Activated CD4-positive, alpha-beta T cell treated with anti-CD3 and anti-CD28 coated beads for 36 hours (primary cell): ENCODE results near the gene ZNF81. TPM values are rescaled to one million over a fixed set of nuclear protein-coding genes. Genes with fewer than 3 reads are reported as not detected.
"Not testable (repeated sequence)": the region's sequence is repeated elsewhere in the genome, so short reads cannot be mapped to it uniquely, and the experiment has no call there.

Source experiments
- ATAC-seq: fragments of 200-7000 bp; cut with Tn5 transposase; one replicate; pipeline ENCODE4 v1.10.0; 2021; ENCODE audit warnings: mild to moderate bottlenecking, moderate library complexity
- CTCF ChIA-PET: fragments of 350-600 bp; sonication (Branson Sonifier 250); formaldehyde crosslinking; loops from one replicate; lab custom pipeline; 2021; ENCODE audit warnings: antibody characterized with exemption; lab: Charles Lee
- POLR2A ChIA-PET: fragments of 350-600 bp; sonication (Branson Sonifier 250); formaldehyde crosslinking; loops from one replicate; lab custom pipeline; 2021; ENCODE audit warnings: antibody characterized with exemption, inconsistent platforms; lab: Charles Lee
- DNase-seq: peaks from one replicate; pipeline ENCODE4 v3.0.0-alpha.2; 2020
- H3K27ac Mint-ChIP-seq: one replicate; pipeline ENCODE4 v1.8.0; 2021; ENCODE audit warnings: mixed read lengths
- H3K27me3 Mint-ChIP-seq: one replicate; pipeline ENCODE4 v1.8.0; 2021; ENCODE audit warnings: mixed read lengths
- H3K36me3 Mint-ChIP-seq: one replicate; pipeline ENCODE4 v1.8.0; 2021; ENCODE audit warnings: low read depth, mixed read lengths
- H3K4me1 Mint-ChIP-seq: one replicate; pipeline ENCODE4 v1.8.0; 2021; ENCODE audit warnings: mixed read lengths
- H3K4me3 Mint-ChIP-seq: one replicate; pipeline ENCODE4 v1.8.0; 2021; ENCODE audit warnings: mild to moderate bottlenecking, moderate library complexity, mixed read lengths
- H3K9me3 Mint-ChIP-seq: one replicate; pipeline ENCODE4 v1.8.0; 2021; ENCODE audit warnings: low read depth, mixed read lengths
- intact Hi-C, 2 experiments: fragments of 100-400 bp; cut with DNase I in 1 of 2; cut with micrococcal nuclease in 1 of 2; formaldehyde crosslinking; loops; one replicate each; pipeline versions ENCODE4 v1.14.2 to v1.15.1; 2022 to 2024; cut with DNase I, micrococcal nuclease
- total RNA-seq, 2 experiments: library from RNA; stranded (reverse); gene quantifications; one replicate each; pipeline ENCODE4 v1.2.3, GENCODE V29; 2021

The ZNF81 gene
- 1 to 10 TPM; 5.3 to 6.4 TPM for total RNA-seq

DNA sequence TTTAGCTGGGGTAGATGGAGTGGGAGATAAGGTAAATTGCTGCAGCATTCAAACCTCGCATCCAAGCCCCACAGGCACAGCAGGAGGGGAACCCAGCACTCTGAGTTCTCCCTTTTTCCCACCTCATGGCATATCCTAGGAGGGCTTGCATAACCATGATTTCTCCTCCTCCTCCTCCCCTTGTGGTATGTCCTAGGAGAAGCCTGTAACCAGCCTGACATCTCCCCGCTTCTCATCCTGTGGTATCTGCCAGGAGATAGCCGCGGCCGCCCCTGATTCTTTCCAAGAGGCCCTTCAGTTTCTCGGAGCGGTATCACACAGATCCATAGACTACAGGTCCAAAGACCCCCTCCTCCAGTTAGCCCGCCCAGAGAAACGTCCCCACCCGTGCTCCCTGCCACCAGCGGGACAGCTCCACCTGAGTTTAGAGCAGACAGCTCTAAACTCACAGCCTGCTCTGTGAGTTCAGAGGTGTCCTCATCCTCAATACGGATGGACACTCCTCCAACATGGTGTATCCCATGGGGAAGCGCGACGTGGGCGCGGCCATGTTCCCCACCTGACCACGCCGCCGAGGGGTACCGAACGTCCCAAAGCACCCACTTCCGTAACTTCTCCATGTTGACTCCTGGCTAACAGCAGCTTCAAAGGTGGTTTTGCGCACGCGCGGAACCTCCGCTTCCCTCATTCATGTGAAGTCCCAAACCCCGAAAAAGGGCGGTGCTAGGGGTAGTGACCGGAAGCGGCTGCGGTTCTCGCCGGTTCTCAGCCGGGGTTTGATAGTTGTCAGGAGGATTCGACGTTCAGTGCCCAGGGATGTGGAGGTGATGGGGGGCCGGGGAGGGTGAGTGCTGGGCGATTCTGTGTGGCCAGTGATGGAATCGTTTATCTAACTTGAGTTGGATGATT, at the start of gene ZNF81:
TSS of gene ZNF81 (plus strand) at position 739 of the 909 bp plus-strand sequence. CDS start 9,366 bp downstream, outside the sequence.
- Mint-ChIP-seq H3K4me1 (peaks cover 23% of the 10 kb centered on the region), H3K27me3 (no peaks in the 10 kb centered on the region), H3K27ac (peak within 1 kb of the TSS; percentile 97), H3K4me3 (peak within 1 kb of the TSS; percentile 95), H3K9me3 (no peaks in the 10 kb centered on the region), H3K36me3 (no peaks in the 10 kb centered on the region)
- intact Hi-C loops = loop anchor here in 1 of 2 experiments (1.0 to 5.0 kb wide), 7 partner anchors 177 to 966 kb away; partner anchors contain the start of genes ARAF, ELK1, HDAC6 and UBA1
- DNase-seq (peak; percentile 93), ATAC-seq (peak; percentile 92)
- ChIA-PET POLR2A (no interaction called here), CTCF (interaction anchor here (0.6 to 3.4 kb wide), 6 partner anchors 10 to 240 kb away, joined by 3 to 10 read pairs (median 4); no protein-coding TSS in a partner anchor)

DNA sequence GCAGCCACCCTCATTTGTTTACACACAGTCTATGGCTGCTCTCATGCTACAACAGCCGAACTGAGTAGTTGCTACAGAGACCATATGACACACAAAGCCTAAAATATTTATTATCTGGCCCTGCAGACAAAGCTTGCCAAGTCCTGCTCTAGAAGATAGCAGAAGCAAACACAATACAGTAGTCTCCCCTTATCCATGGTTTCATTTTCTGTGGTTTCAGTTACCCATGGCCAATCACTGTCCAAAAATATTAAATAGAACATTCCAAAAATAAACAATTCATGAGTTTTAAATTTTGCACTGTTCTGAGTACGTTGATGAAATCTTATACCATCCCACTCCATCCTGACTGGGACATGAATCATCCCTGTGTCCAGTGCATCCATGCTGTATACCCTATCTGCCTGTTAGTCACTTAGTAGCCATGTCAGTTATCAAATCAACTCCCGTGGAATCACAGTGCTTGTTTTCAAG, 40.2 kb upstream of the ZNF81 start:
- no peak for DNase-seq
- ChIA-PET POLR2A (no interaction called here), CTCF (no interaction called here)
- no peaks in the 10 kb centered on the region for H3K9me3 Mint-ChIP-seq
- H3K4me3 Mint-ChIP-seq = no peak overlapping the region
- no peak overlapping the region for H3K27ac Mint-ChIP-seq
- no peaks in the 10 kb centered on the region for H3K4me1 Mint-ChIP-seq
- ATAC-seq = no peak
- intact Hi-C loops = no loop called here
- H3K27me3 Mint-ChIP-seq = no peaks in the 10 kb centered on the region
- no peaks in the 10 kb centered on the region for H3K36me3 Mint-ChIP-seq

DNA sequence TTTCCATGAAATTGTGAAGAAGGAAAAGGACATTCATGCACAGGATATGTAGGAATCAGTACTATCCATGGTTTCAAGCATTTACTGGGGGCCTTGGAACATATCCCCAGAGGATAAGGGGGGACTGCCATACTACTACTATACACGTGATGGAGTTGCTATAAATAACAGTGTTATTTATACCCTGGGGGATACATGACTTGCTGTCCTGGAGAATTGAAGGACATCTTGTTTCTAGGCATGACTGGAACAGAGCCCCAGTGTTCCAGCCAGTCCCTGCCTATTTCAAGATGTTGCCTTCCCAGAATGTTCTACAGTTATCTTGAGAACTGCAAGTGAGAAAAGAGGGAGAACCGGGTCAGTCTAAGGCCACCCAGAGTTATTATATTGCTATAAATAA, 39.6 kb upstream of the ZNF81 start:
- Mint-ChIP-seq H3K4me3 (no peak overlapping the region), H3K27ac (no peak overlapping the region), H3K27me3 (no peaks in the 10 kb centered on the region), H3K36me3 (no peaks in the 10 kb centered on the region), H3K9me3 (no peaks in the 10 kb centered on the region), H3K4me1 (no peaks in the 10 kb centered on the region)
- ChIA-PET CTCF (no interaction called here), POLR2A (no interaction called here)
- ATAC-seq = no peak
- no peak for DNase-seq
- intact Hi-C loops = no loop called here

DNA sequence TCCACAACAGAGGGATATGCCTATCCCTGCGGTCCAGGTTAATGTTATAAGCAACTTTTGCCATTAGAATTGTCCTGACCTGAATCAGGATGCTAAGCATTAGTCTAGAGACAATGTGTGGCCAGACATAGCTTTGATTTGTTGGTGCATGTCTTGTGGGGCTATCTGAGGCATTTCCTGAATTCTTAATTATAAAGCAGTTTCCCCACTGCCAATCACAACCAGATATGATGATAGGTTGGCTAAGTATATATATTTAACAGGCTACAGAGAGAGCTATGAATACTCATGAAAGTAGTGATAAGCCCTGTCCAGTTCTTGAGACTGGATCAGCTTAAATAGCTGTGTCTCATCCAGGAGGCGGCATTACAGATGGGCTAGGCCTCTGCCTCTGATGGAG, 37.8 kb upstream of the ZNF81 start:
- DNase-seq (no peak), ATAC-seq (no peak)
- intact Hi-C loops = no loop called here
- CTCF ChIA-PET = no interaction called here
- Mint-ChIP-seq H3K4me3 (no peak overlapping the region), H3K9me3 (no peaks in the 10 kb centered on the region), H3K4me1 (no peaks in the 10 kb centered on the region), H3K27ac (no peak overlapping the region), H3K27me3 (no peaks in the 10 kb centered on the region), H3K36me3 (no peaks in the 10 kb centered on the region)
- POLR2A ChIA-PET = no interaction called here

DNA sequence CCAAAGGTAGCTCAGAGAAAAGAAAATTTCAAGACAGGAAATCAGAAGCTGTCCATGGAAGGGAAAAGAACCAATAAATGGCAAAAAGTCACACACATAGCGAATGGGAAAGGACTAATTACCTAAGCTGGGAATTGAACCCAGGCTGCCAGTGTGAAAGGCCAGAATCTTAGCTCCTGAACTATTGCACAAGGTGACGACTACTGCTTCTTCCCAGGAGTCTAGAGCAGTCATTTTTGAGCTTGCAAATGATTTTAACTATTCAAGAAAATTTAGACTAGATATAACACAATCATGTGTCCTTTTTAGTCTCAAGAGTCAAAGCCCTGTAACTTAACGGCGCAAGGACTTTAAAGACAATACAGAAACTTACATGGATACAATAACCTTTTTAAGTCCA, 34.1 kb upstream of the ZNF81 start:
- POLR2A ChIA-PET = no interaction called here
- CTCF ChIA-PET = interaction anchor here (1.0 to 1.4 kb wide), 2 partner anchors 9 to 21 kb away, joined by 3 to 5 read pairs; no protein-coding TSS in a partner anchor
- DNase-seq = no peak
- no peak for ATAC-seq
- H3K4me3 Mint-ChIP-seq = no peak overlapping the region
- no peaks in the 10 kb centered on the region for H3K9me3 Mint-ChIP-seq
- intact Hi-C loops = no loop called here
- no peaks in the 10 kb centered on the region for H3K4me1 Mint-ChIP-seq
- H3K36me3 Mint-ChIP-seq = no peaks in the 10 kb centered on the region
- H3K27me3 Mint-ChIP-seq = no peaks in the 10 kb centered on the region
- no peak overlapping the region for H3K27ac Mint-ChIP-seq

DNA sequence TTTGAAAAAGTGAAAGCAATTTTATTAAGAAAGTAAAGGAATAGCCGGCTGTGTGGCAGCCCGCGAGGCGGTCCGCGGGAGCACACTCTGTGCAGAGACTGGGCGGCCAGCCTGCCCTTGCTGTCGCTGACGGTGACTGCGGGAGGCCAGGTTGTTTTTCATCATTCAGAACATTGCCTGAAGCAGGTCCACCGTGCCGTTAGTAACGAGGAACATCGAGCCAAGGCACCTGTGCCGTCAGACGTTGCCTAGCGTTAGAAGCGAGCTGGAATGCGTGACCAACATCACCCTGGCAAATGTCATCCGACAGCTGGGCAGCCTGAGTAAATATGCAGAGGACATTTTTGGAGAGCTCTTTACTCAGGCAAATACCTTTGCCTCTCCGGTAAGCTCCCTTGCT, 33.6 kb upstream of the ZNF81 start:
- H3K36me3 Mint-ChIP-seq, DNase-seq, ATAC-seq, H3K4me1 Mint-ChIP-seq, intact Hi-C loops, H3K9me3 Mint-ChIP-seq, H3K4me3 Mint-ChIP-seq, H3K27ac Mint-ChIP-seq, H3K27me3 Mint-ChIP-seq, POLR2A ChIA-PET: not testable (repeated sequence)
- CTCF ChIA-PET = interaction anchor here (1.0 to 1.4 kb wide), 2 partner anchors 10 to 20 kb away, joined by 3 to 5 read pairs; no protein-coding TSS in a partner anchor

DNA sequence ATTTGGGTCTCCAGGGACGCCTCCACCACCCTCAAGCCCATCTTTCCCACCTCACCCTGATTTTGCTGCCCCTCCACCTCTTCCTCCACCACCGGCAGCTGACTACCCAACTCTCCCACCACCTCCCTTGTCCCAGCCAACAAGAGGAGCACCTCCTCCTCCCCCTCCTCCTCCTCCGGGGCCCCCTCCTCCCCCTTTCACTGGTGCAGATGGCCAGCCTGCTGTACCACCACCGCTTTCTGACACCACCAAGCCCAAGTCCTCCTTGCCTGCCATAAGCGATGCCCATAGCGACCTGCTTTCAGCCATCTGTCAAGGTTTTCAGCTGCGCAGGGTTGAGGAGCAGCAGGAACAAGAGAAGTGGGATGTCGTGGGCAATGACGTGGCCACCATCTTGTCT, 32.4 kb upstream of the ZNF81 start:
- Mint-ChIP-seq H3K27ac (no peak overlapping the region), H3K4me3 (no peak overlapping the region), H3K9me3 (no peaks in the 10 kb centered on the region), H3K4me1 (no peaks in the 10 kb centered on the region), H3K27me3 (no peaks in the 10 kb centered on the region), H3K36me3 (no peaks in the 10 kb centered on the region)
- ChIA-PET CTCF (no interaction called here), POLR2A (no interaction called here)
- DNase-seq (no peak), ATAC-seq (no peak)
- intact Hi-C loops = no loop called here

DNA sequence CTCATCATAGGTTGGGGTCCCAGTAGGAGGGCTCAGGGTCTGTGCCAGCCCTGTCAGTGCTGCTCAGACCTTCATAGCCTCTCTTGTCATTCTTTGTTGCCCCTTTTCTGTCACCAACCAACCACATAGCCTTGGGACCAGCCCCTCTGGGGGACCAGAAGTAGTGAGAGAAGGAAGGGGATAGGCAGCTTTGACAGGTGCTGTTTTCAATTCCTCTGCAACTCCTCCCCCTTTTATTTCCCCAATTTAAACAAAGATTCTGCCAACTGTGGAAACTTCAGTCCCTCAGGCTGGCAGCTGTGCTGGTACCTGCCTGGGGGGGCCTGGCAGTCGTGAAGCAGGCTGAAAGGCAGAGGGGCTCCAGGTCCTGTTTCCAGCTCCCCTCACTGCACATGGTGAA, 30.9 kb upstream of the ZNF81 start:
- H3K9me3 Mint-ChIP-seq, POLR2A ChIA-PET, DNase-seq, ATAC-seq, H3K27me3 Mint-ChIP-seq, intact Hi-C loops, CTCF ChIA-PET, H3K36me3 Mint-ChIP-seq, H3K4me3 Mint-ChIP-seq, H3K27ac Mint-ChIP-seq, H3K4me1 Mint-ChIP-seq: not testable (repeated sequence)

DNA sequence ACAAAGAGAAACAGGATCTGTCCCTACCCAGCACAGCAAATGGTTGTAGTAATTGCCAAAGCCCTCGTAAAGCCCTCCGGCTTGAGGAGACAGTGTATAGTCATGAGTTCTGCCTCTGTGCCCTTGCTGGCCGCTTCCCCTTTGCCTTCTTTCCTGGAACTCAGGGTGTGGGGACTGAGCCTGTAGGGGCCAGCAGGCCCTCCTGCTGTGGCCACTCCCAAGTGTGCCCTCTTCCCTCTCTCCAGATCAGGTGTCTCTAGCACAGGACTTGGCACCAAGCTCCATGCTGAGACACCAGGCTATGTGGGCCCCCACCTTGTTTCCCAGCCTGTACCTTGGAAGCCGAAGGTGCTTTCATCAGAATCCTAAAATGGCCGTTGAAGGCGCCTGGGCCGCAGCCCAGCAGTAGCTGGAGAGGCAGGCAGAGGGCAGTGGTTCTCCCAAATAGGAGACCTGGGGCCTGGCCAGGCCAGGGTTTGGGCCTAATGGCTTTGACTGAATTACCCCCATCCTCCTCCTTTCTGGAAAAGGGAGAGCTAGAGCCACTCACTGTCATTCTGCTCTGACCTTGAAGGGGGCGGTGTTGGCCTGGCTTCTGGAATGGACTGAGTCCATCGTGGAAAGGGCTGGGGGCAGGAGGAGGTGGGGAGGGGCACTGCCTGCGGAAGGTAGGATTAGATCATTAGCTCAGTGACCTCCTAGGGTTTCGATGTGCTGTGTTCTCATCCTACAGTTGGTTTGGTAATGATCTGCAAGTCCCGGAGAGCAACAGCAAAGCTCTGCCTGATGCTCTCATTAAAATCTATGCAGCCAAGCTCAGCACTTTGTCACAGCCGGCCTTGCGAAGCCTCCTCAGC, 30.1 kb upstream of the ZNF81 start:
- H3K27ac Mint-ChIP-seq, H3K4me3 Mint-ChIP-seq, H3K4me1 Mint-ChIP-seq, ATAC-seq, DNase-seq, H3K9me3 Mint-ChIP-seq, intact Hi-C loops, POLR2A ChIA-PET, H3K27me3 Mint-ChIP-seq, H3K36me3 Mint-ChIP-seq: not testable (repeated sequence)
- CTCF ChIA-PET = interaction anchor here (0.8 kb wide), 1 partner anchor 108 kb away, joined by 3 read pairs; no protein-coding TSS in a partner anchor

DNA sequence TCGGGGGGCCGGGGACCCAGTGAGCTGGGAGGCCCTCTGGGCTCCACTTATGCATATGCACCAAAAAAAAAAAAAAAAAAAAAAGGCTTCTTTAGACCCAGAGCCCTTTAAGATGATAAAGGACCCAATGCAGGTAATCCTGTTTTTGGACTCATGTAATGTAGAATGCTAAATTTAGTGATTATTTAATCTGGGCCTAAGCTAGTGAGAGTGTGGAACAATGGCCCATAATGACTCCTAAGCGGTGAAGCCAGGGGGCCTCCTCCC, 29.5 kb upstream of the ZNF81 start:
- H3K4me1 Mint-ChIP-seq, H3K4me3 Mint-ChIP-seq, POLR2A ChIA-PET, DNase-seq, intact Hi-C loops, H3K27me3 Mint-ChIP-seq, H3K36me3 Mint-ChIP-seq, H3K9me3 Mint-ChIP-seq, H3K27ac Mint-ChIP-seq, ATAC-seq: not testable (repeated sequence)
- CTCF ChIA-PET = interaction anchor here (0.8 kb wide), 1 partner anchor 108 kb away, joined by 3 read pairs; no protein-coding TSS in a partner anchor

DNA sequence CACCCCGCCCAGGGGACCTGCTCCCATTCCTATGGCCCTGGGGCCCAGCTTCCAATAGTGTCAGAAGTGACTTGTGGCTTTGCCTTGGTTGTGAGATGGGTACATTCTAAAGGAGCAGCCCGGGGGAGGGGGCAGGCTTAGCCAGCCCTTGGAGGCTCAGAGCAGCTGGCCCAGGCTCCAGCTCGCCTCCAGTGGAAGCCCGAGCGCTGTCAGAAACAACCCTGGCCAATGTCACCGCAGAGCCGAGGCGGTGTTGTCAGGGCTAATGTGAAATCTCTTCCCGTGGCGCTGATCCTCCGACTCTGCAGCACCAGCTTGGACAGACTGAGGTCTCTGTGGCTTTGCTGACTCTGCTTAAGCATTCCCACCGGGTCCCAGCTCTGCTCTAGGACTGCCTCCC, 29.2 kb upstream of the ZNF81 start:
- intact Hi-C loops = no loop called here
- CTCF ChIA-PET = no interaction called here
- ATAC-seq (no peak), DNase-seq (no peak)
- no peaks in the 10 kb centered on the region for H3K27me3 Mint-ChIP-seq
- H3K4me1 Mint-ChIP-seq = no peaks in the 10 kb centered on the region
- POLR2A ChIA-PET = no interaction called here
- H3K36me3 Mint-ChIP-seq = no peaks in the 10 kb centered on the region
- no peak overlapping the region for H3K4me3 Mint-ChIP-seq
- no peak overlapping the region for H3K27ac Mint-ChIP-seq
- H3K9me3 Mint-ChIP-seq = no peaks in the 10 kb centered on the region
